Panc1 (cell line): ENCODE results near the gene MAGI1. TPM values are rescaled to one million over a fixed set of nuclear protein-coding genes. Genes with fewer than 3 reads are reported as not detected.

Source experiments
- ATAC-seq: fragments of 200-7000 bp; cut with Tn5 transposase; 2 replicates; pipeline ENCODE4 v1.9.1; 2020; ENCODE audit warnings: mild to moderate bottlenecking, moderate library complexity
- BruUV-seq: library from RNA; stranded (reverse); fragments of 400-500 nt; replicated peaks from 2 replicates; lab custom pipeline; 2021; lab: Mats Ljungman, UMichigan
- CTCF ChIA-PET: fragments of 300-600 bp; sonication (Branson Sonifier 250); formaldehyde crosslinking; loops from one replicate; lab custom pipeline; 2022; ENCODE audit warnings: antibody characterized with exemption; lab: Charles Lee
- POLR2A ChIA-PET: fragments of 300-600 bp; sonication (Branson Sonifier 250); formaldehyde crosslinking; loops from one replicate; lab custom pipeline; 2022; ENCODE audit warnings: antibody characterized with exemption; lab: Charles Lee
- DNase-seq: peaks from one replicate; pipeline ENCODE4 v3.0.0-alpha.2; 2010; ENCODE audit warnings: low read depth, low spot score
- H3K27ac ChIP-seq: 2 replicates; pipeline ENCODE4 v1.5.1; 2011; ENCODE audit warnings: mild to moderate bottlenecking, low read length, inconsistent platforms
- H3K27me3 ChIP-seq: fragments of 200-500 bp; sonication (Bioruptor generic); 2 replicates; pipeline ENCODE4 v1.6.0; 2014; ENCODE audit warnings: low read length, inconsistent platforms; ENCODE audit not compliant: control insufficient read depth, insufficient read depth
- H3K36me3 ChIP-seq: fragments of 200-500 bp; sonication (Bioruptor generic); 2 replicates; pipeline ENCODE4 v1.5.1; 2014; ENCODE audit warnings: inconsistent platforms, mild to moderate bottlenecking, low read length, moderate library complexity; ENCODE audit not compliant: control insufficient read depth, insufficient read depth
- H3K4me1 ChIP-seq: 2 replicates; pipeline ENCODE4 v1.5.1; 2011; ENCODE audit warnings: inconsistent platforms, mild to moderate bottlenecking, low read length, moderate library complexity; ENCODE audit not compliant: control insufficient read depth, insufficient read depth
- H3K4me3 ChIP-seq, 2 experiments: 2 replicates each; pipeline ENCODE4 v1.5.1; 2011 to 2012; ENCODE audit warnings: low read depth in 2 of 2, low read length in 2 of 2, mild to moderate bottlenecking in 2 of 2, inconsistent platforms in 1 of 2, moderate library complexity in 1 of 2
- H3K9me3 ChIP-seq: fragments of 200-500 bp; sonication (Bioruptor generic); 2 replicates; pipeline ENCODE4 v1.5.1; 2014; ENCODE audit warnings: low read depth, mild to moderate bottlenecking, inconsistent platforms, low read length, moderate library complexity; ENCODE audit not compliant: control insufficient read depth, insufficient read depth
- POLR2AphosphoS5 ChIP-seq: IDR thresholded peaks from 2 replicates; pipeline ENCODE4 v1.6.1; 2012; ENCODE audit warnings: mild to moderate bottlenecking, low read depth, low read length, moderate library complexity
- SIN3A ChIP-seq: IDR thresholded peaks from 2 replicates; pipeline ENCODE4 v1.6.1; 2012; ENCODE audit warnings: low read depth, mild to moderate bottlenecking, low read length, moderate library complexity, borderline replicate concordance; ENCODE audit not compliant: insufficient read depth
- TCF7L2 ChIP-seq: IDR thresholded peaks from 2 replicates; pipeline ENCODE4 v1.6.1; 2011; ENCODE audit warnings: mild to moderate bottlenecking, low read depth, low read length, inconsistent platforms
- in situ Hi-C: cut with HindIII; loops from 2 replicates; pipeline ENCODE4 v1.10.0; 2016; ENCODE audit warnings: low sequenced_read_pairs, low pct_unique_long_range_greater_than_20kb
- intact Hi-C: fragments of 100-400 bp; cut with micrococcal nuclease; formaldehyde crosslinking; loops from one replicate; pipeline ENCODE4 v1.10.0; 2022; ENCODE audit not compliant: unreplicated experiment
- total RNA-seq: library from RNA; stranded (reverse); gene quantifications from one replicate; pipeline ENCODE4 v1.2.1, GENCODE V29; 2021; ENCODE audit not compliant: unreplicated experiment
- TF ChIP-seq, protein P1 (sequence below), 2 experiments: IDR thresholded peaks; 2 replicates each; pipeline ENCODE4 v1.6.1; 2011 to 2012; ENCODE audit warnings: low read depth in 2 of 2, control low read depth in 1 of 2, low read length in 1 of 2, mild to moderate bottlenecking in 1 of 2, moderate library complexity in 1 of 2; ENCODE audit not compliant: insufficient read depth in 1 of 2
- TF ChIP-seq, protein P2 (sequence below): fragments of 450-650 bp; IDR thresholded peaks from 2 replicates; pipeline ENCODE4 v1.5.1; 2017; ENCODE audit warnings: mild to moderate bottlenecking

MAGI1 gene
- total RNA-seq, 1 experiment from 2014 or later: 9.5 TPM

DNA sequence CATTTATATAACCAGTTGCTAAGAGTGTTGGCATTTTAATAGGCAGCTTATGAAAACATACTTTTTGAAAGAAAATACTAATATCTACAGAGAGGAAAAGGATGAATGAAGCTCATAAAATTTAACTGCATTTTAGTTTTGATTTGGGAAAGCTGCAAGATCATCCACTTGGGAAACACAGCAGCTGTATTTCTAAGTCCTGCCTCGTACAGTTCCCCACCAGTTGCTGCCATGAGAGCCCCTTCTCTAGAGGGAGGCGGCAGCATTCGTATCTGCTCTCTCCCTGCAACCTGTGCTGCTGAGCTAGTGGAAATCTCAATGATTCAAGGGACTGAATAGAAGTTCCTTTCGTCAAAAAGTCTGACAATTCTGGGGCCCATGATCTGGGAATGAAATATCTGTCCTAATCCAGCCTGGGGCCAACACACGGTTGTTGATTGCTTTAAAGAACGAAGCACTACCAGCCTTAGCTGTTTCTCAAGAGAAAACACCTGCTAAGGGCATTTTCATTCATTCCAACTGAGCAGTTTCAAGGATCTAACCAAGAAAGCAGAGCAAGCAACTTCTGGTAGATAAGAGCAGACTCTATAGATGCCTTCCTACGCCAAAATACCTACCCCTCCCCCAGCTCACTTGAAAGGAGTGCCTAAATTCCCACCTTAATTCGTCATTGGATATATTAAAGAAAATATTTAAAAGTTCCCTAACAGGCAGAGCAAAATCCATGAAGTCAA lies 223.7 kb downstream of the MAGI1 start:
- in situ Hi-C loops: no loop called here
- BruUV-seq: no TSS peak
- H3K4me3 ChIP-seq: no peak overlapping the region
- no peak overlapping the region for H3K27ac ChIP-seq
- no peaks in the 10 kb centered on the region for H3K27me3 ChIP-seq
- intact Hi-C loops: no loop called here
- DNase-seq (no peak), ATAC-seq (no peak)
- TF ChIP-seq SIN3A: no peak
- no peak for TF ChIP-seq POLR2AphosphoS5
- TF ChIP-seq, protein P1, sequence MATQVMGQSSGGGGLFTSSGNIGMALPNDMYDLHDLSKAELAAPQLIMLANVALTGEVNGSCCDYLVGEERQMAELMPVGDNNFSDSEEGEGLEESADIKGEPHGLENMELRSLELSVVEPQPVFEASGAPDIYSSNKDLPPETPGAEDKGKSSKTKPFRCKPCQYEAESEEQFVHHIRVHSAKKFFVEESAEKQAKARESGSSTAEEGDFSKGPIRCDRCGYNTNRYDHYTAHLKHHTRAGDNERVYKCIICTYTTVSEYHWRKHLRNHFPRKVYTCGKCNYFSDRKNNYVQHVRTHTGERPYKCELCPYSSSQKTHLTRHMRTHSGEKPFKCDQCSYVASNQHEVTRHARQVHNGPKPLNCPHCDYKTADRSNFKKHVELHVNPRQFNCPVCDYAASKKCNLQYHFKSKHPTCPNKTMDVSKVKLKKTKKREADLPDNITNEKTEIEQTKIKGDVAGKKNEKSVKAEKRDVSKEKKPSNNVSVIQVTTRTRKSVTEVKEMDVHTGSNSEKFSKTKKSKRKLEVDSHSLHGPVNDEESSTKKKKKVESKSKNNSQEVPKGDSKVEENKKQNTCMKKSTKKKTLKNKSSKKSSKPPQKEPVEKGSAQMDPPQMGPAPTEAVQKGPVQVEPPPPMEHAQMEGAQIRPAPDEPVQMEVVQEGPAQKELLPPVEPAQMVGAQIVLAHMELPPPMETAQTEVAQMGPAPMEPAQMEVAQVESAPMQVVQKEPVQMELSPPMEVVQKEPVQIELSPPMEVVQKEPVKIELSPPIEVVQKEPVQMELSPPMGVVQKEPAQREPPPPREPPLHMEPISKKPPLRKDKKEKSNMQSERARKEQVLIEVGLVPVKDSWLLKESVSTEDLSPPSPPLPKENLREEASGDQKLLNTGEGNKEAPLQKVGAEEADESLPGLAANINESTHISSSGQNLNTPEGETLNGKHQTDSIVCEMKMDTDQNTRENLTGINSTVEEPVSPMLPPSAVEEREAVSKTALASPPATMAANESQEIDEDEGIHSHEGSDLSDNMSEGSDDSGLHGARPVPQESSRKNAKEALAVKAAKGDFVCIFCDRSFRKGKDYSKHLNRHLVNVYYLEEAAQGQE (IDR thresholded peaks at IDR 0.05; ENCODE audit: insufficient read depth in 1 of 2, low read depth in 2 of 2, low read length in 1 of 2): no peak
- TF ChIP-seq TCF7L2: no peak
- TF ChIP-seq, protein P2, sequence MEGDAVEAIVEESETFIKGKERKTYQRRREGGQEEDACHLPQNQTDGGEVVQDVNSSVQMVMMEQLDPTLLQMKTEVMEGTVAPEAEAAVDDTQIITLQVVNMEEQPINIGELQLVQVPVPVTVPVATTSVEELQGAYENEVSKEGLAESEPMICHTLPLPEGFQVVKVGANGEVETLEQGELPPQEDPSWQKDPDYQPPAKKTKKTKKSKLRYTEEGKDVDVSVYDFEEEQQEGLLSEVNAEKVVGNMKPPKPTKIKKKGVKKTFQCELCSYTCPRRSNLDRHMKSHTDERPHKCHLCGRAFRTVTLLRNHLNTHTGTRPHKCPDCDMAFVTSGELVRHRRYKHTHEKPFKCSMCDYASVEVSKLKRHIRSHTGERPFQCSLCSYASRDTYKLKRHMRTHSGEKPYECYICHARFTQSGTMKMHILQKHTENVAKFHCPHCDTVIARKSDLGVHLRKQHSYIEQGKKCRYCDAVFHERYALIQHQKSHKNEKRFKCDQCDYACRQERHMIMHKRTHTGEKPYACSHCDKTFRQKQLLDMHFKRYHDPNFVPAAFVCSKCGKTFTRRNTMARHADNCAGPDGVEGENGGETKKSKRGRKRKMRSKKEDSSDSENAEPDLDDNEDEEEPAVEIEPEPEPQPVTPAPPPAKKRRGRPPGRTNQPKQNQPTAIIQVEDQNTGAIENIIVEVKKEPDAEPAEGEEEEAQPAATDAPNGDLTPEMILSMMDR: no peak
- POLR2A ChIA-PET: no interaction called here
- no peaks in the 10 kb centered on the region for H3K9me3 ChIP-seq
- CTCF ChIA-PET: no interaction called here
- H3K36me3 ChIP-seq: no peaks in the 10 kb centered on the region
- peaks cover 3% of the 10 kb centered on the region; the same call in 1 of the 2 replicates for H3K4me1 ChIP-seq

DNA sequence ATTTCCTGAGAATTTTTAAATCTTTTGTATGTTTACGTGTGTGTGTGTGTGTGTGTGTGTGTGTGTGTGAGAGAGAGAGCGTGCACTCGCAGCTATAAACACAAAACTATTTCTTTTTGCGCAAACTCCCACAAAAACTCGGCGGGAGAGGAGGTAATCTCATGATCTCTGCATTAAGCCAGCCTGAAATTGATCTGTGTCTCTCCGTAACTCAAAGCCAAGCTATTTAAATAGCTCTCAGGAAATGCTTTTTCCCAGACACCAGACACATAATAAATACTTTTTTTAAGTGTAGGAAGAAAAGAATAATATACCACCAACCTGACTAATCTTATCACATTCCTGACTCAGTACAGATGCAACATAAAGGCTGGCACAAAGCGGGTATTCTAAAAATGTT lies 226.8 kb downstream of the MAGI1 start:
- intact Hi-C loops: no loop called here

More for the DNA sequence above, 226.8 kb downstream of the MAGI1 start:
- DNase-seq: no peak
- POLR2A ChIA-PET: no interaction called here
- no peak for TF ChIP-seq POLR2AphosphoS5
- TF ChIP-seq, protein P1 (IDR thresholded peaks at IDR 0.05; ENCODE audit: insufficient read depth in 1 of 2, low read depth in 2 of 2, low read length in 1 of 2): no peak
- TF ChIP-seq TCF7L2: no peak
- TF ChIP-seq SIN3A: no peak
- TF ChIP-seq, protein P2: no peak
- H3K4me3 ChIP-seq: no peak overlapping the region
- ATAC-seq: no peak
- H3K36me3 ChIP-seq: no peaks in the 10 kb centered on the region
- no TSS peak for BruUV-seq
- H3K27ac ChIP-seq: no peak overlapping the region
- H3K27me3 ChIP-seq: no peaks in the 10 kb centered on the region
- in situ Hi-C loops: no loop called here
- CTCF ChIA-PET: no interaction called here
- no peaks in the 10 kb centered on the region for H3K9me3 ChIP-seq
- peaks cover 3% of the 10 kb centered on the region; the same call in 1 of the 2 replicates for H3K4me1 ChIP-seq
